Ishikawa (cell line): ENCODE data around the gene ZNF365.

ENCODE experiments used
- CEBPB ChIP-seq: IDR thresholded peaks from 2 replicates; pipeline ENCODE4 v1.6.1; 2012
- CREB1 ChIP-seq: IDR thresholded peaks from 2 replicates; pipeline ENCODE4 v1.6.1; 2012; ENCODE audit warnings: low read depth
- EGR1 ChIP-seq: IDR thresholded peaks from 2 replicates; pipeline ENCODE4 v1.6.1; 2012
- EP300 ChIP-seq: IDR thresholded peaks from 2 replicates; pipeline ENCODE4 v1.6.1; 2012; ENCODE audit warnings: borderline replicate concordance
- FOXM1 ChIP-seq: IDR thresholded peaks from 2 replicates; pipeline ENCODE4 v1.6.1; 2012; ENCODE audit warnings: low read depth, borderline replicate concordance
- MAX ChIP-seq: IDR thresholded peaks from 2 replicates; pipeline ENCODE4 v1.6.1; 2012
- NFIC ChIP-seq: IDR thresholded peaks from 2 replicates; pipeline ENCODE4 v1.6.1; 2012
- RAD21 ChIP-seq: IDR thresholded peaks from 2 replicates; pipeline ENCODE4 v1.6.1; 2012; ENCODE audit warnings: low read depth
- TAF1 ChIP-seq: IDR thresholded peaks from 2 replicates; pipeline ENCODE4 v1.6.1; 2012; ENCODE audit warnings: low read depth, mild to moderate bottlenecking
- TCF12 ChIP-seq: IDR thresholded peaks from 2 replicates; pipeline ENCODE4 v1.6.1; 2012; ENCODE audit warnings: low read depth
- TEAD4 ChIP-seq: IDR thresholded peaks from 2 replicates; pipeline ENCODE4 v1.6.1; 2012
- YY1 ChIP-seq: IDR thresholded peaks from 2 replicates; pipeline ENCODE4 v1.6.1; 2012; ENCODE audit warnings: low read depth
- ZBTB7A ChIP-seq: IDR thresholded peaks from 2 replicates; pipeline ENCODE4 v1.6.1; 2012; ENCODE audit warnings: low read depth
- TF ChIP-seq, protein P1 (sequence below): IDR thresholded peaks from 2 replicates; pipeline ENCODE4 v1.6.1; 2012
- TF ChIP-seq, protein P2 (sequence below): IDR thresholded peaks from 2 replicates; pipeline ENCODE4 v1.6.1; 2012; ENCODE audit warnings: low read depth, mild to moderate bottlenecking

The ZNF365 gene

GRCh38 chr10:62333988-62334682, 40.0 kb upstream of the ZNF365 start:
- TF ChIP-seq EP300 (no peak), RAD21 (no peak), ZBTB7A (no peak), YY1 (no peak), NFIC (no peak), CEBPB (no peak), CREB1 (no peak), TEAD4 (no peak), MAX (no peak), EGR1 (no peak), FOXM1 (no peak), TAF1 (no peak), TCF12 (no peak)
- TF ChIP-seq, protein P1, sequence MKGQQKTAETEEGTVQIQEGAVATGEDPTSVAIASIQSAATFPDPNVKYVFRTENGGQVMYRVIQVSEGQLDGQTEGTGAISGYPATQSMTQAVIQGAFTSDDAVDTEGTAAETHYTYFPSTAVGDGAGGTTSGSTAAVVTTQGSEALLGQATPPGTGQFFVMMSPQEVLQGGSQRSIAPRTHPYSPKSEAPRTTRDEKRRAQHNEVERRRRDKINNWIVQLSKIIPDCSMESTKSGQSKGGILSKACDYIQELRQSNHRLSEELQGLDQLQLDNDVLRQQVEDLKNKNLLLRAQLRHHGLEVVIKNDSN: no peak
- TF ChIP-seq, protein P2, sequence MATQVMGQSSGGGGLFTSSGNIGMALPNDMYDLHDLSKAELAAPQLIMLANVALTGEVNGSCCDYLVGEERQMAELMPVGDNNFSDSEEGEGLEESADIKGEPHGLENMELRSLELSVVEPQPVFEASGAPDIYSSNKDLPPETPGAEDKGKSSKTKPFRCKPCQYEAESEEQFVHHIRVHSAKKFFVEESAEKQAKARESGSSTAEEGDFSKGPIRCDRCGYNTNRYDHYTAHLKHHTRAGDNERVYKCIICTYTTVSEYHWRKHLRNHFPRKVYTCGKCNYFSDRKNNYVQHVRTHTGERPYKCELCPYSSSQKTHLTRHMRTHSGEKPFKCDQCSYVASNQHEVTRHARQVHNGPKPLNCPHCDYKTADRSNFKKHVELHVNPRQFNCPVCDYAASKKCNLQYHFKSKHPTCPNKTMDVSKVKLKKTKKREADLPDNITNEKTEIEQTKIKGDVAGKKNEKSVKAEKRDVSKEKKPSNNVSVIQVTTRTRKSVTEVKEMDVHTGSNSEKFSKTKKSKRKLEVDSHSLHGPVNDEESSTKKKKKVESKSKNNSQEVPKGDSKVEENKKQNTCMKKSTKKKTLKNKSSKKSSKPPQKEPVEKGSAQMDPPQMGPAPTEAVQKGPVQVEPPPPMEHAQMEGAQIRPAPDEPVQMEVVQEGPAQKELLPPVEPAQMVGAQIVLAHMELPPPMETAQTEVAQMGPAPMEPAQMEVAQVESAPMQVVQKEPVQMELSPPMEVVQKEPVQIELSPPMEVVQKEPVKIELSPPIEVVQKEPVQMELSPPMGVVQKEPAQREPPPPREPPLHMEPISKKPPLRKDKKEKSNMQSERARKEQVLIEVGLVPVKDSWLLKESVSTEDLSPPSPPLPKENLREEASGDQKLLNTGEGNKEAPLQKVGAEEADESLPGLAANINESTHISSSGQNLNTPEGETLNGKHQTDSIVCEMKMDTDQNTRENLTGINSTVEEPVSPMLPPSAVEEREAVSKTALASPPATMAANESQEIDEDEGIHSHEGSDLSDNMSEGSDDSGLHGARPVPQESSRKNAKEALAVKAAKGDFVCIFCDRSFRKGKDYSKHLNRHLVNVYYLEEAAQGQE: no peak

GRCh38 chr10:62335326-62335725, 38.8 kb upstream of the ZNF365 start:
- TF ChIP-seq EGR1 (no peak), CREB1 (no peak), TCF12 (no peak), MAX (no peak), NFIC (no peak), YY1 (no peak), FOXM1 (no peak)

DNA sequence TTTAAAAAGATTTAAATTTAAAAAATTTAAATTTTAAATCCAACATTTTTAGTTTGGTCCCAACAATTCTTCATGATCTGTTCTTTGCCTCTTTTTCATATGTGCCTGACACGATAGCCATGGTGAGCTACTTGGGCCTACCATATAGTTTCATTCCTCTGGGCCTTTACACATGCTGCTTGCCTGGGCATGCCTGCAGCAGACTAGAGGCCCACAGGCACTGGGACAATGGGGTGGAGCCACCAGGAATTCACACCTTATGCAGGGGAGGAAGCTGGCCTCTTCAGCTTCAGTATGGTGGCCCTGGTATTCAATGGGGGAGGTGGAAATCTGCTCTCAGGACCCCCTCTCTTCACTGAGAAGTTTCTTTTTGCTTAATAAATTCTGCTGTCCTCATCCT, 37.8 kb upstream of the ZNF365 start:
- TF ChIP-seq NFIC: no peak

- no peak for TF ChIP-seq EP300
- TF ChIP-seq YY1: no peak
Observed at GRCh38 chr10:62341419-62341818, 32.8 kb upstream of the ZNF365 start.

GRCh38 chr10:62343000-62343399, 31.2 kb upstream of the ZNF365 start:
- TF ChIP-seq CREB1: no peak
- TF ChIP-seq TCF12: no peak
- TF ChIP-seq RAD21: no peak
- TF ChIP-seq, protein P2: no peak
- no peak for TF ChIP-seq CEBPB
- TF ChIP-seq YY1: no peak
- TF ChIP-seq, protein P1: no peak
- TF ChIP-seq MAX: no peak
- TF ChIP-seq NFIC: no peak
- no peak for TF ChIP-seq FOXM1
- no peak for TF ChIP-seq ZBTB7A
- TF ChIP-seq EP300: no peak
- TF ChIP-seq TEAD4: no peak
- no peak for TF ChIP-seq EGR1

- TF ChIP-seq TEAD4: no peak
- no peak for TF ChIP-seq YY1
- no peak for TF ChIP-seq EP300
- TF ChIP-seq, protein P1: no peak
- no peak for TF ChIP-seq RAD21
- TF ChIP-seq TCF12: no peak
- TF ChIP-seq EGR1: no peak
- TF ChIP-seq CEBPB: no peak
- TF ChIP-seq CREB1: no peak
- TF ChIP-seq NFIC: no peak
- no peak for TF ChIP-seq ZBTB7A
- TF ChIP-seq, protein P2: no peak
- TF ChIP-seq FOXM1: no peak
- no peak for TF ChIP-seq TAF1
- TF ChIP-seq MAX: no peak
Observed at GRCh38 chr10:62348029-62348428, 26.1 kb upstream of the ZNF365 start.
